Neutrophil (primary cell): ENCODE measurements around the gene CLEC20A.

Source experiments
- H3K27ac ChIP-seq: fragments of 200-600 bp; sonication (generic); 2 replicates; pipeline ENCODE4 v1.5.1; 2016; ENCODE audit warnings: mild to moderate bottlenecking, moderate library complexity
- H3K27me3 ChIP-seq: fragments of 200-600 bp; sonication (generic); 2 replicates; pipeline ENCODE4 v1.6.0; 2016; ENCODE audit warnings: mild to moderate bottlenecking
- H3K36me3 ChIP-seq: fragments of 200-600 bp; sonication (generic); 2 replicates; pipeline ENCODE4 v1.5.1; 2017
- H3K4me1 ChIP-seq, 2 experiments: fragments of 200-600 bp in 1 of 2; sonication (generic) in 1 of 2; 1 replicate in 1 of 2; 2 replicates in 1 of 2; pipeline versions ENCODE4 v1.5.1 to v1.6.1; 2013 to 2016; ENCODE audit warnings: low read depth in 1 of 2, low read length in 1 of 2, mild to moderate bottlenecking in 1 of 2, moderate library complexity in 1 of 2; ENCODE audit not compliant: control insufficient read depth in 1 of 2, insufficient read depth in 1 of 2
- H3K4me3 ChIP-seq, 2 experiments: fragments of 200-600 bp in 1 of 2; sonication (generic) in 1 of 2; 1 replicate in 1 of 2; 2 replicates in 1 of 2; pipeline ENCODE4 v1.5.1; 2013 to 2016; ENCODE audit warnings: low read depth in 1 of 2, low read length in 1 of 2, mild to moderate bottlenecking in 1 of 2, moderate library complexity in 1 of 2
- H3K9me3 ChIP-seq: fragments of 200-600 bp; sonication (generic); 2 replicates; pipeline ENCODE4 v1.5.1; 2016
- TF ChIP-seq, protein P1 (sequence below): fragments of 200-600 bp; sonication (generic); IDR thresholded peaks from 2 replicates; pipeline ENCODE4 v1.5.1; 2016; ENCODE audit warnings: antibody characterized with exemption

CLEC20A gene

DNA sequence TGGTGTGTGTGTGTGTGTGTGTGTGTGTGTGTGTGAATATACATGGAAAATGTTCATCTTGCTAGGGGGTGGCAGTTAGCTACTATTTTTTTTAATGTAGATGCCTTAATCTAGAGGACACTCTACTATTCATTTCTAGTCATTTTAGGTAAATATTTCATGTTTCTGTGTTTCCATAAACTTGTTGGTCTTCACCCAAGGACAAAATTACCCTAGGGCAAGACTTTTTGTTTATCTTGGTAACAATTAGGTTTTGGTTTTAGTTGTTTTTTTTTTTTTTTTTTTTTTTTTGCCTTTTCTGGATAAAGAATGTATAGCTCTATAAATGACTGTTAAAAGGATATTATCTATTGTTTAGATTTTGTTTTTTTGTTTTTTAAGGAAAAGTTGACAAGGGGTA is 32.2 kb downstream of the CLEC20A start:
- Histone ChIP-seq H3K36me3 (no peaks in the 10 kb centered on the region), H3K4me3 (no peak overlapping the region), H3K9me3 (no peaks in the 10 kb centered on the region), H3K4me1 (peaks cover 3 to 10% of the 10 kb centered on the region in 2 experiments), H3K27ac (no peak overlapping the region), H3K27me3 (no peaks in the 10 kb centered on the region)
- TF ChIP-seq, protein P1, sequence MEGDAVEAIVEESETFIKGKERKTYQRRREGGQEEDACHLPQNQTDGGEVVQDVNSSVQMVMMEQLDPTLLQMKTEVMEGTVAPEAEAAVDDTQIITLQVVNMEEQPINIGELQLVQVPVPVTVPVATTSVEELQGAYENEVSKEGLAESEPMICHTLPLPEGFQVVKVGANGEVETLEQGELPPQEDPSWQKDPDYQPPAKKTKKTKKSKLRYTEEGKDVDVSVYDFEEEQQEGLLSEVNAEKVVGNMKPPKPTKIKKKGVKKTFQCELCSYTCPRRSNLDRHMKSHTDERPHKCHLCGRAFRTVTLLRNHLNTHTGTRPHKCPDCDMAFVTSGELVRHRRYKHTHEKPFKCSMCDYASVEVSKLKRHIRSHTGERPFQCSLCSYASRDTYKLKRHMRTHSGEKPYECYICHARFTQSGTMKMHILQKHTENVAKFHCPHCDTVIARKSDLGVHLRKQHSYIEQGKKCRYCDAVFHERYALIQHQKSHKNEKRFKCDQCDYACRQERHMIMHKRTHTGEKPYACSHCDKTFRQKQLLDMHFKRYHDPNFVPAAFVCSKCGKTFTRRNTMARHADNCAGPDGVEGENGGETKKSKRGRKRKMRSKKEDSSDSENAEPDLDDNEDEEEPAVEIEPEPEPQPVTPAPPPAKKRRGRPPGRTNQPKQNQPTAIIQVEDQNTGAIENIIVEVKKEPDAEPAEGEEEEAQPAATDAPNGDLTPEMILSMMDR = no peak

DNA sequence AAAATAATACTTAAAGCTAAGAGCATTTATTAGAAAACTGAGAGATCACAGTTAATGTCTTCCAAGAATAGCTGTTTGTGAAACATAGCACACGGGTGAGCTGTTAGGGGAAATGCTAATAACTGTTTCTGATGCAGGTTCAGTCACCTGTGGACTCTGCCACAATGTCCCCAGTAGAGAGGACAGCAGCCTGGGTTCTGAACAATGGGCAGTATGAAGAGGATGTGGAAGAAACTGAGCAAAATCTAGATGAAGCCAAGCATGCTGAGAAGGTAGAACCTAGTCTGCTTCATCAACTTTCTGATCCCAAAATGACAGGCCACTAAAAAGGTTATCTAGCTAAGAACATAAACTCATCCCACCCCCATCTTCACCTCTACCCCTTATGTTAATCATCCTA is 32.6 kb downstream of the CLEC20A start:
- H3K27me3 ChIP-seq = no peaks in the 10 kb centered on the region
- no peak overlapping the region for H3K27ac ChIP-seq
- no peaks in the 10 kb centered on the region for H3K9me3 ChIP-seq
- H3K4me3 ChIP-seq = no peak overlapping the region
- no peaks in the 10 kb centered on the region for H3K36me3 ChIP-seq
- H3K4me1 ChIP-seq = peaks cover 3 to 10% of the 10 kb centered on the region in 2 experiments
- TF ChIP-seq, protein P1 = no peak

DNA sequence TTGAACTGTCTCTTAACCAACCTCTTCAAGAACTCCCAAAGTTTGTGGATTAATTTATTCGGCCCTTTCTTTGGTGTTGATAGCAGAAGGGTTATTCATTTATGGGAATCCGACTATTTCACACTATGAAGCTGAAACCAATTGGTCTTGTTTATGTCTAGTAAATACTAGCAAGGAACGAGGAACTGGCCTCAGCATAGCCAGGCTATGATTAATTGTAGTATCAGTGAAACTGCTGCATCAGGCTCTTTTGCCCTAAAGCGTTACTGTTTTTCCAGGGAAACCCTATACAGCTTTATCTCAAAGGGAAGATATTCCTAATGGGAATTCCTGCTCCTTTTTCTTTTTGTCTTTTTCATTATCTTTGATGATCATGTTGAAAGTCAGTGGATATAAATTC is 35.1 kb downstream of the CLEC20A start:
- TF ChIP-seq, protein P1 = no peak
- no peaks in the 10 kb centered on the region for H3K27me3 ChIP-seq

DNA sequence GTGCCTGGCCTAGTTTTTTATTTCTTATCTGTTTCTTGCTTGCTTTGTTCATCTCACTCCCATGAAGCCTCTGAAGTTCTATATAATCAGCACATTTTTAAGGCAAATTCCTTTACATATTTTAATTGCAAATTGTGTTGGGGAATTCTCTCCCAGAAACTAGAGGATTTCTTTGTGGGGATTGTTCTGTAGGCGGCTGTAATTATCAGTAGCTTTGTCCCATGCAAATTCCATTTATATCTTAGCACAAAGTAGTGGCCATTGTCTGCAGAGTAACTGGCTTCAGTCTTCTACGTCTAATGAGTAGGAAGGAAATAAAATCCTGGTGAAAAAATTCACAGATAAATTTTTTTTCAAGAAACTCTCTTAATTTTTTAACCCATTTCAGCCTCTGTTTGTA is 35.7 kb downstream of the CLEC20A start:
- no peak overlapping the region for H3K4me3 ChIP-seq
- no peaks in the 10 kb centered on the region for H3K4me1 ChIP-seq
- no peaks in the 10 kb centered on the region for H3K9me3 ChIP-seq
- H3K27me3 ChIP-seq = no peaks in the 10 kb centered on the region
- TF ChIP-seq, protein P1 = no peak
- H3K36me3 ChIP-seq = no peaks in the 10 kb centered on the region
- no peak overlapping the region for H3K27ac ChIP-seq

More for the DNA sequence above, 35.1 kb downstream of the CLEC20A start:
- no peaks in the 10 kb centered on the region for H3K9me3 ChIP-seq
- no peaks in the 10 kb centered on the region for H3K36me3 ChIP-seq
- H3K27ac ChIP-seq = no peak overlapping the region
- no peak overlapping the region for H3K4me3 ChIP-seq
- peaks cover 0 to 2% of the 10 kb centered on the region in 2 experiments for H3K4me1 ChIP-seq

DNA sequence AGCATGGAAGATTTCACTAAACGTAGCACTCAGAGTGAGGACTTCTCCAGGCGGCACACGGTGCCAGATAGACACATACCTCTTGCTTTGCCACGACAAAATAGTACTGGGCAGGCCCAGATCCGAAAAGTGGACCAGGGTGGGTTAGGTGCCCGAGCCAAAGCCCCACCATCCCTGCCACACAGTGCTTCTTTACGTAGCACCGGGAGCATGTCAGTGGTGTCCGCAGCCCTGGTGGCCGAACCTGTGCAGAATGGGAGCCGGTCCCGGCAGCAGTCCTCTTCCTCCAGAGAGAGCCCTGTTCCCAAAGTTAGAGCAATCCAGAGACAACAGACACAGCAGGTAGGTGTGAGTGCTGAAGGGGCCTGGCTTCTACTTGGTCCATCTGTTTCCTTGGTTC is 38.6 kb downstream of the CLEC20A start:
- Histone ChIP-seq H3K9me3 (no peaks in the 10 kb centered on the region), H3K4me3 (no peak overlapping the region), H3K36me3 (no peaks in the 10 kb centered on the region), H3K27me3 (no peaks in the 10 kb centered on the region), H3K4me1 (no peaks in the 10 kb centered on the region), H3K27ac (no peak overlapping the region)
- TF ChIP-seq, protein P1 = no peak

DNA sequence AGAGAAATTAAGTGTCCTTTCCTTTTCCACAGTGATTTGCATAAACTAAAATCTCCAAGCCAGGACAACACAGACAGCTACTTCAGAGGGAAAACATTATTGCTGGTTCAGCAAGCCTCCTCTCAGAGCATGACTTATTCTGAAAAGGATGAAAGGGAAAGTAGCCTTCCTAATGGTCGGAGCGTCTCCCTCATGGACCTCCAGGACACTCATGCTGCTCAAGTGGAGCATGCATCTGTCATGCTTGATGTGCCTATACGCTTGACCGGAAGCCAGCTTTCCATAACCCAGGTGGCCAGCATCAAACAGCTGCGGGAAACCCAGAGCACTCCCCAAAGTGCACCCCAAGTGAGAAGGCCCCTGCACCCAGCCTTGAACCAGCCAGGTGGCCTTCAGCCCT is 39.1 kb downstream of the CLEC20A start:
- Histone ChIP-seq H3K27ac (no peak overlapping the region), H3K27me3 (no peaks in the 10 kb centered on the region), H3K4me3 (no peak overlapping the region), H3K36me3 (no peaks in the 10 kb centered on the region), H3K4me1 (no peaks in the 10 kb centered on the region), H3K9me3 (no peaks in the 10 kb centered on the region)
- TF ChIP-seq, protein P1 = no peak
